ENCODE measurements around the gene PRKG1. TPM values are rescaled to one million over a fixed set of nuclear protein-coding genes. Genes with fewer than 3 reads are reported as not detected.

Gene PRKG1
- total and polyA plus RNA-seq, 2 donors (not counting 1 experiment from before 2014, with no cell fraction given): not detected

DNA sequence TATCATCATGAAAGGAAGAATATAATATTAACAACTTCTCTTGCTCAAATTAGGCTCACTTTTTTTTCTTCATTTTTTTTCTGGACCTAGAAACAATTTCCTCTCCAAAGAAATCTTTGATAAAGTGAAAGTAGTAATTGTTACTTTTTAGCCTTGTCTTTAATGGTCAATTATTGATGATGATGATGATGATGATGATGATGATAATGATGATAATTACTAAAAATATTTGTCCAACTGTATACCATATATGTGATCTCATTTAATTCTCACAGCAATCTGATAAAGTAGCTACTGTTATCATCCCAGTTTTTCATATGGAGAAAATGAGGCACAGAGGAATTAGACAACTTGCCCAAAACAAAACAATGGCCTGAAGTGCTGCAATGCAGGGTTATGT, 12.8 kb downstream of the PRKG1 start:
- ChIA-PET POLR2A (no interaction called here), CTCF (no interaction called here)
- no peak overlapping the region for H2AFZ ChIP-seq (ENCODE audit: insufficient read depth, low read depth, low read length, poor library complexity, severe bottlenecking)
- no peaks in the 10 kb centered on the region for H3K4me1 Mint-ChIP-seq
- intact Hi-C loops (cut with micrococcal nuclease): no loop called here
- no peak overlapping the region for H3K4me3 ChIP-seq (ENCODE audit: control extremely low read depth in 1 of 5, extremely low read depth in 1 of 5, insufficient read depth in 1 of 5, low read depth in 2 of 5, low read length in 4 of 5)
- no peaks in the 10 kb centered on the region for H3K27me3 ChIP-seq (replicated peaks in 1 of 4; ENCODE audit: control extremely low read depth in 1 of 4, control insufficient read depth in 3 of 4, insufficient read depth in 4 of 4, low read length in 3 of 4)
- H3K9me3 Mint-ChIP-seq (ENCODE audit: insufficient read depth): no peaks in the 10 kb centered on the region
- H3K4me3 Mint-ChIP-seq: no peak overlapping the region
- no peak overlapping the region for H3K4me2 ChIP-seq (replicated peaks; ENCODE audit: low read depth, low read length, poor library complexity, severe bottlenecking)
- no peaks in the 10 kb centered on the region for H4K20me1 ChIP-seq (ENCODE audit: control insufficient read depth, insufficient read depth, low read length, poor library complexity, severe bottlenecking)
- TF ChIP-seq, protein P1, sequence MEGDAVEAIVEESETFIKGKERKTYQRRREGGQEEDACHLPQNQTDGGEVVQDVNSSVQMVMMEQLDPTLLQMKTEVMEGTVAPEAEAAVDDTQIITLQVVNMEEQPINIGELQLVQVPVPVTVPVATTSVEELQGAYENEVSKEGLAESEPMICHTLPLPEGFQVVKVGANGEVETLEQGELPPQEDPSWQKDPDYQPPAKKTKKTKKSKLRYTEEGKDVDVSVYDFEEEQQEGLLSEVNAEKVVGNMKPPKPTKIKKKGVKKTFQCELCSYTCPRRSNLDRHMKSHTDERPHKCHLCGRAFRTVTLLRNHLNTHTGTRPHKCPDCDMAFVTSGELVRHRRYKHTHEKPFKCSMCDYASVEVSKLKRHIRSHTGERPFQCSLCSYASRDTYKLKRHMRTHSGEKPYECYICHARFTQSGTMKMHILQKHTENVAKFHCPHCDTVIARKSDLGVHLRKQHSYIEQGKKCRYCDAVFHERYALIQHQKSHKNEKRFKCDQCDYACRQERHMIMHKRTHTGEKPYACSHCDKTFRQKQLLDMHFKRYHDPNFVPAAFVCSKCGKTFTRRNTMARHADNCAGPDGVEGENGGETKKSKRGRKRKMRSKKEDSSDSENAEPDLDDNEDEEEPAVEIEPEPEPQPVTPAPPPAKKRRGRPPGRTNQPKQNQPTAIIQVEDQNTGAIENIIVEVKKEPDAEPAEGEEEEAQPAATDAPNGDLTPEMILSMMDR (IDR thresholded peaks at IDR 0.05): no peak
- no peak for TF ChIP-seq EZH2 (IDR thresholded peaks at IDR 0.05; ENCODE audit: borderline replicate concordance, insufficient read depth, low read depth, low read length, poor library complexity, severe bottlenecking)
- no peak overlapping the region for H3K9ac ChIP-seq (ENCODE audit: low read length)
- H3K36me3 ChIP-seq (replicated peaks in 1 of 2; ENCODE audit: control extremely low read depth in 1 of 2, control insufficient read depth in 1 of 2, extremely low read depth in 1 of 2, insufficient read depth in 2 of 2, low read length in 1 of 2): no peaks in the 10 kb centered on the region
- ATAC-seq (ENCODE audit: low read depth) (no peak), DNase-seq (no peak)
- peaks cover 4% of the 10 kb centered on the region for H3K27me3 Mint-ChIP-seq
- no peak overlapping the region for H3K27ac ChIP-seq (ENCODE audit: low read length in 2 of 2)
- H3K9me3 ChIP-seq (ENCODE audit: control extremely low read depth in 1 of 3, control insufficient read depth in 2 of 3, insufficient read depth in 1 of 3, low read length in 2 of 3): no peaks in the 10 kb centered on the region
- H3K79me2 ChIP-seq (ENCODE audit: control insufficient read depth, insufficient read depth, low read length): no peaks in the 10 kb centered on the region
- no peaks in the 10 kb centered on the region for H3K4me1 ChIP-seq (ENCODE audit: control insufficient read depth in 2 of 2, insufficient read depth in 2 of 2, low read length in 2 of 2)
- no peak overlapping the region for H3K27ac Mint-ChIP-seq

DNA sequence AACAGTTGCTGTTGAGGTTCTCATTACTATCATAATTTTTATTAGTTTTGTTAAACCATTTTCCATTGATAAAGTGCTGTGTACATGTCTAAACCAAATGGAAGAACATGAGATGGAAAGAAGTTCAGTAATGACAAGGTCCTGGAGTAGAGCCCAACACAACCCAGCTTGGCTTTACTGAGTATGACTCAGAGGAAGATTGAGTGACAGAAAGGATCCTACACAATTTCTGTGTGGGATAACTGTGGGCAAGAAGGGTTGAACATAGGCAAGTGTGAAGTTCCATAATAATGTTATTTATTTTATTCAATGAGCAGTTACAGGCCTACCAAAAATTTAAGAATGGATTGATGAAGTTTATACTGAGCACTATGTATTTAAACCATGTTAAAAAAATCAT, 15.9 kb downstream of the PRKG1 start:
- Histone ChIP-seq H3K79me2 (ENCODE audit: control insufficient read depth, insufficient read depth, low read length) (no peaks in the 10 kb centered on the region), H3K9me3 (ENCODE audit: control extremely low read depth in 1 of 3, control insufficient read depth in 2 of 3, insufficient read depth in 1 of 3, low read length in 2 of 3) (no peaks in the 10 kb centered on the region), H3K4me1 (ENCODE audit: control insufficient read depth in 2 of 2, insufficient read depth in 2 of 2, low read length in 2 of 2) (no peaks in the 10 kb centered on the region), H3K36me3 (replicated peaks in 1 of 2; ENCODE audit: control extremely low read depth in 1 of 2, control insufficient read depth in 1 of 2, extremely low read depth in 1 of 2, insufficient read depth in 2 of 2, low read length in 1 of 2) (no peaks in the 10 kb centered on the region), H2AFZ (ENCODE audit: insufficient read depth, low read depth, low read length, poor library complexity, severe bottlenecking) (no peak overlapping the region), H3K27me3 (replicated peaks in 1 of 4; ENCODE audit: control extremely low read depth in 1 of 4, control insufficient read depth in 3 of 4, insufficient read depth in 4 of 4, low read length in 3 of 4) (no peaks in the 10 kb centered on the region), H3K4me3 (ENCODE audit: control extremely low read depth in 1 of 5, extremely low read depth in 1 of 5, insufficient read depth in 1 of 5, low read depth in 2 of 5, low read length in 4 of 5) (no peak overlapping the region), H4K20me1 (ENCODE audit: control insufficient read depth, insufficient read depth, low read length, poor library complexity, severe bottlenecking) (no peaks in the 10 kb centered on the region), H3K9ac (ENCODE audit: low read length) (no peak overlapping the region), H3K27ac (ENCODE audit: low read length in 2 of 2) (no peak overlapping the region), H3K4me2 (replicated peaks; ENCODE audit: low read depth, low read length, poor library complexity, severe bottlenecking) (no peak overlapping the region)
- Mint-ChIP-seq H3K27me3 (no peaks in the 10 kb centered on the region), H3K27ac (no peak overlapping the region), H3K4me1 (no peaks in the 10 kb centered on the region), H3K9me3 (ENCODE audit: insufficient read depth) (no peaks in the 10 kb centered on the region), H3K4me3 (no peak overlapping the region)
- DNase-seq: no peak
- no peak for ATAC-seq (ENCODE audit: low read depth)
- POLR2A ChIA-PET: no interaction called here
- intact Hi-C loops (cut with micrococcal nuclease): no loop called here
- CTCF ChIA-PET: no interaction called here
- TF ChIP-seq, protein P1 (IDR thresholded peaks at IDR 0.05): no peak
- TF ChIP-seq EZH2 (IDR thresholded peaks at IDR 0.05; ENCODE audit: borderline replicate concordance, insufficient read depth, low read depth, low read length, poor library complexity, severe bottlenecking): no peak

Data from B cell (primary cell).